Measurements from ENCODE around the gene SNX25.

SNX25 gene

GRCh38 chr4:185224597-185224996 lies 15.2 kb downstream of the SNX25 start:
- TF ChIP-seq EP300 (IDR thresholded peaks at IDR 0.05; ENCODE audit: borderline replicate concordance) (no peak), REST (IDR thresholded peaks at IDR 0.05; ENCODE audit: low read depth) (no peak)

GRCh38 chr4:185225940-185226339 lies 16.5 kb downstream of the SNX25 start:
- TF ChIP-seq, protein P1, sequence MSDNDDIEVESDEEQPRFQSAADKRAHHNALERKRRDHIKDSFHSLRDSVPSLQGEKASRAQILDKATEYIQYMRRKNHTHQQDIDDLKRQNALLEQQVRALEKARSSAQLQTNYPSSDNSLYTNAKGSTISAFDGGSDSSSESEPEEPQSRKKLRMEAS (IDR thresholded peaks at IDR 0.05) = no peak
- TF ChIP-seq TCF12 (IDR thresholded peaks at IDR 0.05; ENCODE audit: low read depth) (no peak), CREB1 (IDR thresholded peaks at IDR 0.05; ENCODE audit: low read depth) (no peak), TAF1 (IDR thresholded peaks at IDR 0.05; ENCODE audit: low read depth) (no peak), TEAD4 (IDR thresholded peaks at IDR 0.05) (no peak)

GRCh38 chr4:185227131-185227551 lies 17.7 kb downstream of the SNX25 start:
- no peak for TF ChIP-seq NFIC (IDR thresholded peaks at IDR 0.05)
- TF ChIP-seq RAD21 (IDR thresholded peaks at IDR 0.05; ENCODE audit: low read depth) = peak; percentile 29; the same call in 1 of the 2 replicates
- TF ChIP-seq EP300 (IDR thresholded peaks at IDR 0.05; ENCODE audit: borderline replicate concordance) = no peak
- TF ChIP-seq CREB1 (IDR thresholded peaks at IDR 0.05; ENCODE audit: low read depth) = no peak
- no peak for TF ChIP-seq CEBPB (IDR thresholded peaks at IDR 0.05)

DNA sequence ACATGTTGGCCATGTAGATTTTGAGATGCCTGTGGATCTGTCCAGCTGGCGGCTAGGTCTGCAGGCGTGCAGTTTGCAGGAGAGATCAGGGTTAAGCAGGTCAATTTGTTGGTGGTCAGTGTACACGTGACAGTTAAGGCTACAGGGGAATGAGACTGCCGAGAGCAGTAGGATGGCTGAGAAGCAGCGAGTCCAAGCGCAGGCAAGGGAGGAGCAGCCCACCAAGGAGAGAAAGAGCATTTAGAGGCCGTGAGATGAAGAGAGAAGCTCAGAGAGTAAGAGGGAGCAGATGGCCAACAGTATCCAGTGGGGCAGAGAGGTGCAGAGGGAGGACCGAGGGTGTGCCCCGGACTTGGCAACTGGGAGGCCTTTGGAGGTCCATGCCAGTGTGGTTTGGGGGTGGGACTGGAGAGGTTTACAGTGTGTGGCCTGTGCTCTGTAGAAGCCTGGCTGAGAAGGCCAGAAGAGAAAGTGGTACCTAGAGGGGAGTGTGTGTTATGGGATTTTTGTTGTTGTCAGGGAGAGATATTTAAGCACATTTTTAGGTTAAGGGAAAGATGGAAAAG lies 18.4 kb downstream of the SNX25 start:
- TF ChIP-seq FOXM1 (IDR thresholded peaks at IDR 0.05; ENCODE audit: borderline replicate concordance, low read depth) (no peak), TCF12 (IDR thresholded peaks at IDR 0.05; ENCODE audit: low read depth) (no peak), YY1 (IDR thresholded peaks at IDR 0.05; ENCODE audit: low read depth) (no peak), REST (IDR thresholded peaks at IDR 0.05; ENCODE audit: low read depth) (no peak), EP300 (IDR thresholded peaks at IDR 0.05; ENCODE audit: borderline replicate concordance) (no peak), CEBPB (IDR thresholded peaks at IDR 0.05) (no peak), TEAD4 (IDR thresholded peaks at IDR 0.05) (no peak), EGR1 (IDR thresholded peaks at IDR 0.05) (no peak), CREB1 (IDR thresholded peaks at IDR 0.05; ENCODE audit: low read depth) (no peak), TAF1 (IDR thresholded peaks at IDR 0.05; ENCODE audit: low read depth) (no peak), RAD21 (IDR thresholded peaks at IDR 0.05; ENCODE audit: low read depth) (no peak), NFIC (IDR thresholded peaks at IDR 0.05) (no peak), ZBTB7A (IDR thresholded peaks at IDR 0.05; ENCODE audit: low read depth) (no peak)
- TF ChIP-seq, protein P1 (IDR thresholded peaks at IDR 0.05) = no peak
- TF ChIP-seq, protein P2, sequence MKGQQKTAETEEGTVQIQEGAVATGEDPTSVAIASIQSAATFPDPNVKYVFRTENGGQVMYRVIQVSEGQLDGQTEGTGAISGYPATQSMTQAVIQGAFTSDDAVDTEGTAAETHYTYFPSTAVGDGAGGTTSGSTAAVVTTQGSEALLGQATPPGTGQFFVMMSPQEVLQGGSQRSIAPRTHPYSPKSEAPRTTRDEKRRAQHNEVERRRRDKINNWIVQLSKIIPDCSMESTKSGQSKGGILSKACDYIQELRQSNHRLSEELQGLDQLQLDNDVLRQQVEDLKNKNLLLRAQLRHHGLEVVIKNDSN (IDR thresholded peaks at IDR 0.05) = no peak

- TF ChIP-seq, protein P1 (IDR thresholded peaks at IDR 0.05) = no peak
- TF ChIP-seq TCF12 (IDR thresholded peaks at IDR 0.05; ENCODE audit: low read depth) = no peak
- TF ChIP-seq ZBTB7A (IDR thresholded peaks at IDR 0.05; ENCODE audit: low read depth) = no peak
- TF ChIP-seq FOXM1 (IDR thresholded peaks at IDR 0.05; ENCODE audit: borderline replicate concordance, low read depth) = no peak
- no peak for TF ChIP-seq NFIC (IDR thresholded peaks at IDR 0.05)
- TF ChIP-seq TEAD4 (IDR thresholded peaks at IDR 0.05) = no peak
- TF ChIP-seq, protein P2 (IDR thresholded peaks at IDR 0.05) = no peak
- TF ChIP-seq CREB1 (IDR thresholded peaks at IDR 0.05; ENCODE audit: low read depth) = no peak
- no peak for TF ChIP-seq YY1 (IDR thresholded peaks at IDR 0.05; ENCODE audit: low read depth)
- no peak for TF ChIP-seq REST (IDR thresholded peaks at IDR 0.05; ENCODE audit: low read depth)
- TF ChIP-seq EP300 (IDR thresholded peaks at IDR 0.05; ENCODE audit: borderline replicate concordance) = no peak
- TF ChIP-seq RAD21 (IDR thresholded peaks at IDR 0.05; ENCODE audit: low read depth) = no peak
These were observed 19.8 kb downstream of the SNX25 start for GRCh38 chr4:185229021-185229818.

Measured in Ishikawa (cell line).